Type B pancreatic cell (in vitro differentiated cells): ENCODE data around the gene CCL15. TPM values are rescaled to one million over a fixed set of nuclear protein-coding genes. Genes with fewer than 3 reads are reported as not detected.

Source experiments
- DNase-seq: peaks from one replicate; pipeline ENCODE4 v3.0.0; 2021; ENCODE audit warnings: mixed read lengths; ENCODE audit not compliant: unreplicated experiment; ENCODE audit errors: extremely low spot score
- H3K27ac Mint-ChIP-seq: 2 replicates; pipeline ENCODE4 v1.8.0; 2021; ENCODE audit warnings: mild to moderate bottlenecking, mixed read lengths
- H3K27me3 Mint-ChIP-seq: 2 replicates; pipeline ENCODE4 v1.8.0; 2021; ENCODE audit warnings: mixed read lengths
- H3K36me3 Mint-ChIP-seq: 2 replicates; pipeline ENCODE4 v1.8.0; 2021; ENCODE audit warnings: mixed read lengths
- H3K4me1 Mint-ChIP-seq: one replicate; pipeline ENCODE4 v1.8.0; 2021; ENCODE audit warnings: mixed read lengths; ENCODE audit not compliant: unreplicated experiment
- H3K4me3 Mint-ChIP-seq: 2 replicates; pipeline ENCODE4 v1.8.0; 2021; ENCODE audit warnings: mild to moderate bottlenecking, mixed read lengths
- H3K9me3 Mint-ChIP-seq: 2 replicates; pipeline ENCODE4 v1.8.0; 2021; ENCODE audit warnings: mixed read lengths
- total RNA-seq: library from RNA; stranded (reverse); gene quantifications from 2 replicates; pipeline ENCODE4 v1.2.1, GENCODE V29; 2021; ENCODE audit warnings: low replicate concordance
- TF ChIP-seq, protein P1 (sequence below): fragments of 200-600 bp; sonication (generic); conservative IDR thresholded peaks from 2 replicates; pipeline ENCODE4 v1.5.0; 2021; ENCODE audit warnings: antibody characterized with exemption, mild to moderate bottlenecking

The CCL15 gene
- total RNA-seq, 1 donor from 2014 or later = 2.0 TPM

DNA sequence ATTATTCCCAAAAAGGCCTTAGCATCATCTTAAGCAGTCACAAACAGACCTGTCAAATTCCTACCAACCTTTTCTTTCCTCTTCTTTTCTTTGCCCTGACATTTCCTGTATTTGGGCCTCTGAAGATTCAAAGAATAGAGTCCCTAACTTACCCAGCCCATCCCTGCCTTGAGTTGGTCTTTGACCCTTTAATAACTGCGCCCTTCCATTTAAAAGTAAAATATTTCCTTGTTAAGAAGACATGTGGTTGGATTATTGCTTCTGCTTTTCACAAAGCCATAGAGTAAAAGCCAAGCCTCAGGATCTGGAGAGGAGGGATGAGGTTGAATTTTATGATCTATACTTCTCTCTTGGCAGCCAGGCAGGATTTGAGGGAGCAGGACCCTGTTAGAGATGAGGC, 29.6 kb upstream of the CCL15 start:
- DNase-seq = no peak
- H3K9me3 Mint-ChIP-seq = no peaks in the 10 kb centered on the region
- H3K4me3 Mint-ChIP-seq = no peak overlapping the region
- H3K4me1 Mint-ChIP-seq = peaks cover 18% of the 10 kb centered on the region
- peaks cover 16% of the 10 kb centered on the region for H3K27me3 Mint-ChIP-seq
- TF ChIP-seq, protein P1, sequence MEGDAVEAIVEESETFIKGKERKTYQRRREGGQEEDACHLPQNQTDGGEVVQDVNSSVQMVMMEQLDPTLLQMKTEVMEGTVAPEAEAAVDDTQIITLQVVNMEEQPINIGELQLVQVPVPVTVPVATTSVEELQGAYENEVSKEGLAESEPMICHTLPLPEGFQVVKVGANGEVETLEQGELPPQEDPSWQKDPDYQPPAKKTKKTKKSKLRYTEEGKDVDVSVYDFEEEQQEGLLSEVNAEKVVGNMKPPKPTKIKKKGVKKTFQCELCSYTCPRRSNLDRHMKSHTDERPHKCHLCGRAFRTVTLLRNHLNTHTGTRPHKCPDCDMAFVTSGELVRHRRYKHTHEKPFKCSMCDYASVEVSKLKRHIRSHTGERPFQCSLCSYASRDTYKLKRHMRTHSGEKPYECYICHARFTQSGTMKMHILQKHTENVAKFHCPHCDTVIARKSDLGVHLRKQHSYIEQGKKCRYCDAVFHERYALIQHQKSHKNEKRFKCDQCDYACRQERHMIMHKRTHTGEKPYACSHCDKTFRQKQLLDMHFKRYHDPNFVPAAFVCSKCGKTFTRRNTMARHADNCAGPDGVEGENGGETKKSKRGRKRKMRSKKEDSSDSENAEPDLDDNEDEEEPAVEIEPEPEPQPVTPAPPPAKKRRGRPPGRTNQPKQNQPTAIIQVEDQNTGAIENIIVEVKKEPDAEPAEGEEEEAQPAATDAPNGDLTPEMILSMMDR = no peak
- no peak overlapping the region for H3K27ac Mint-ChIP-seq
- no peaks in the 10 kb centered on the region for H3K36me3 Mint-ChIP-seq

DNA sequence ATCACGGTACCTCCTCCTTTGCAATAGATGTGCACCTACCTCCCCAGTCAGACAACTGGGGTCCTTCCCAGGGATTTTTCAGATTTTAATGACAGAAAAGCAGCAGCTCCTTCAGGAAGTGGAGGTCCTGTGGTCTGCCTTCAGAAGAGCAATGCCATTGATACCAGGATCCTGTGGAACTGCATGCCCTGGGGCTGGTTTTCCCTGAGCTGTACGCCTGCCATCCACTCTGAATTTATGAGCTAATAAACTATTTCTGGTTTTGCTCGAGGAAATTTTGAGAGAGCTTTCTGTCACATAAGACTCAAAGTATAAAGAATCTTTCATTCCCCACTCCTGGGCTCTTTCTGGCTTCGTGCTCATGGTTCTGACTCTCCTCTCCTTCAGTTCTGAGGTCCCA, 26.4 kb upstream of the CCL15 start:
- DNase-seq = no peak
- no peak overlapping the region for H3K4me3 Mint-ChIP-seq
- TF ChIP-seq, protein P1 = no peak
- H3K4me1 Mint-ChIP-seq = peaks cover 18% of the 10 kb centered on the region
- H3K36me3 Mint-ChIP-seq = no peaks in the 10 kb centered on the region
- H3K27ac Mint-ChIP-seq = no peak overlapping the region
- no peaks in the 10 kb centered on the region for H3K9me3 Mint-ChIP-seq
- H3K27me3 Mint-ChIP-seq = peaks cover 7% of the 10 kb centered on the region

DNA sequence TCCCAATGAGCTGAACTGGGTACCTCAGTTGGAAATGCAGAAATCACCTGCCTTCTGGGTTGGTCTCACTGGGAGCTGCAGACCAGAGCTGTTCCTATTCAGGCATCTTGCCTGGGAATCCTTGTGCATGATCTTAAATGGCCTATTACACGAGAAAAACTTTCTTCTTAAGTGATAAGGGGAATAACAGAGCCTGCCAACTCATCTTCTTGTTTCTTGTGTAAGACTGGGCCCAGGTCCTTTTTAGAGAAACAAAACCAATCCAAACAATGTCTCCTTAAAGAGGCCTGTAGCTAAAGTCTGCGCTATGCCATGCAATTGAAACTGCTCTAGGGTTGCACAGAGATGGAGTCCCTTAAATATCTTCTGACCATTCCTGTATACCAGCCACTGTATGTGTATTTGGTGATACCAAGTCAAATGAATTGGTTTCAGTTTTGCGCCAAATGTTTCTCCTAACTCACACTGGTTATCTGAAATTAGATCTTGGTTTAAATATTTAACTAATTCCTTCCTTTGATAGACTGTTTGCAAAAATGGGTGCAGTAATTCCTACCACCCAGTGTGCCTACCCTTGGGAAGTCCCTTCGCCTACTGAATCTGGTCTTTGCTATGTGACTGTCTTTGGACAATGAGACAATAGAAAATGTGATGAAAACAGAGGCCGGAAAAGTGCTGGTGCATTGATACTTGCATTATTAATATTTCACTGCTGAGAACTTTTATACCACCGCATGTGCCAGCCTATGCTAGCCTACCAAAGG, 22.9 kb upstream of the CCL15 start:
- no peak for DNase-seq
- Mint-ChIP-seq H3K36me3 (no peaks in the 10 kb centered on the region), H3K27ac (no peak overlapping the region), H3K9me3 (no peaks in the 10 kb centered on the region), H3K4me1 (no peaks in the 10 kb centered on the region), H3K27me3 (peaks cover 32% of the 10 kb centered on the region), H3K4me3 (no peak overlapping the region)
- TF ChIP-seq, protein P1 = no peak

DNA sequence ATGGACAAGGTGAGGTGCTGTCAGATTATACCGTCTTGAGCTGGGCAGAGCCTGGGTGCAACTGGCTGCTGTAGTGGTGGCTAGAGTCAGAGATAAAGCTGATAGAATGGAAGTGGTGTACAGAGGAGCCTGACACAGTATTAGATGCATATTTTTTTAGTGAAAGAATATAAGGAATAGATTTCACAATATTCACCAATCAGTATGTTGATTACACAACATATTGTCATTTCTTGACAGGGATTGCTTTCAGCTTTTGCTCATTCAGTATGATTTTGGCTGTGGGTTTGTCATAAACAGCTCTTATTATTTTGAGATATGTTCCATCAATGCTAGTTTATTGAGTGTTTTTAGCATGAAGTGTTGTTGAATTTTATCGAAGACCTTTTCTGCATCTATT, 18.1 kb upstream of the CCL15 start:
- Mint-ChIP-seq H3K4me1 (no peaks in the 10 kb centered on the region), H3K4me3 (no peak overlapping the region), H3K36me3 (no peaks in the 10 kb centered on the region), H3K9me3 (no peaks in the 10 kb centered on the region), H3K27ac (no peak overlapping the region), H3K27me3 (peaks cover 36% of the 10 kb centered on the region)
- no peak for DNase-seq
- TF ChIP-seq, protein P1 = no peak

DNA sequence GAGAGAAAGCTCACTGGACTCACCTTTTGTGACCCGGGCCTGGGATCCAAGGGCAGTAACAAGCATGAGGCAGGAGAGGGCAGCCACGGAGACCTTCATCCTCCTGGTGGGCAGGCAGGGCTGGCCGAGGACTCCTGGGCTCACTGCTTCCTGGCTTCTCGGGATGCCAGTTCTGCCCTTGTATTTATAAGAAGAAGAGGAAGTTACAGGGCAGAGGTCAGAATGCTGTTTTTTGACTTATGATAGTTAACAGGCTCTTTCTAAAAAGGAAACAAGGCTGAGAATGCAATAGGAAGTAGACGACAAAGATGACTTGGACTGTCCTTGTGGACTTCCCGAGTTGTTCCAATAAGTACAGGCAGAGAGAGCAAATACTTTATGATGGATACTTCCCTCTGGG, 16.4 kb upstream of the CCL15 start, which contains the start of gene CCL23:
TSS of gene CCL23 (minus strand) at position 174 of the 400 bp plus-strand sequence. CDS start at position 99, 75 bp downstream.
- Mint-ChIP-seq H3K4me1 (no peaks in the 10 kb centered on the region), H3K4me3 (no peak within 1 kb of the TSS), H3K27ac (no peak within 1 kb of the TSS), H3K36me3 (no peaks in the 10 kb centered on the region), H3K27me3 (peaks cover 42% of the 10 kb centered on the region), H3K9me3 (no peaks in the 10 kb centered on the region)
- DNase-seq = no peak
- TF ChIP-seq, protein P1 = no peak
